Measurements from ENCODE around the gene RNF152. TPM values are rescaled to one million over a fixed set of nuclear protein-coding genes. Genes with fewer than 3 reads are reported as not detected.

The RNF152 gene
- total RNA-seq, 4 donors from 2014 or later: 6.8 to 23.1 (median 15.9) TPM

DNA sequence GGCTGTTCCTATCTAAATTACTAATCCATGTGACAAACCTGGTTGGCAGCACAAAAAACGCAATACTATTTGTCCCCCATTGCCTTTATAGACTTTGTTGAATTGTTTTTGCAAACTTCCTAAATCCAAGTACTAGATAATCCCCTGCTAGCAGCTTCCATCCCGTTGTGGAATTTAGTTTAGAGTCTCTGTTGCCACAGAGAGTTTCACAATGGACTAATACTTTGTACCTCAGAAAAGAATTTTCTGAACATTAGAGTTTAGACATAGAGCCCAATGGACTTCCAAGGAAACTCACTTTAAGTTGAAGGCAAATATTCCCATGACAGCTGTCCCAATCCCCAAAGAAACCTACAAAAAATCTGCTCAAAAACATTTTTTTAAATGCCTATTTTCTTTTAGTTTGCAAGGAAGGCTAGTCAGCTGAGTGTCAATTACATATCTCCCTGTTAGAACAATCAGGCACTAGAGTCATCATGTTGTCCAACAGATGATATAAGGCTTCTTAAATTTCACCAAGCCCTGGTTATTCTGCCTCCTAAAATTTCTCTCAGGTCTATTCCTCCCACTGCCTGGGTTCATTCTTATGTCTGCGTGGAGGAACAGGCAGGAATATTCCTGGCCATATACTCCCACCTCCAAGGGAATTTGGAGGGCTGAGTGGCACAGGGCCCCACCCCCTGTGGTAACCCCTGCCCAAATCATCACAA is 27.2 kb downstream of the RNF152 start:
- Histone ChIP-seq H3K9me3 (no peaks in the 10 kb centered on the region), H3K36me3 (peaks cover 0 to 16% (median 0%) of the 10 kb centered on the region in 3 donors), H3K4me3 (no peak overlapping the region), H3K4me1 (peaks cover 0 to 18% (median 0%) of the 10 kb centered on the region in 3 donors), H3K27ac (peak overlapping the region in 1 of 4 donors; percentile 39), H3K27me3 (no peaks in the 10 kb centered on the region)
- no peak for TF ChIP-seq POLR2A (IDR thresholded peaks at IDR 0.05)
- TF ChIP-seq, protein P1, sequence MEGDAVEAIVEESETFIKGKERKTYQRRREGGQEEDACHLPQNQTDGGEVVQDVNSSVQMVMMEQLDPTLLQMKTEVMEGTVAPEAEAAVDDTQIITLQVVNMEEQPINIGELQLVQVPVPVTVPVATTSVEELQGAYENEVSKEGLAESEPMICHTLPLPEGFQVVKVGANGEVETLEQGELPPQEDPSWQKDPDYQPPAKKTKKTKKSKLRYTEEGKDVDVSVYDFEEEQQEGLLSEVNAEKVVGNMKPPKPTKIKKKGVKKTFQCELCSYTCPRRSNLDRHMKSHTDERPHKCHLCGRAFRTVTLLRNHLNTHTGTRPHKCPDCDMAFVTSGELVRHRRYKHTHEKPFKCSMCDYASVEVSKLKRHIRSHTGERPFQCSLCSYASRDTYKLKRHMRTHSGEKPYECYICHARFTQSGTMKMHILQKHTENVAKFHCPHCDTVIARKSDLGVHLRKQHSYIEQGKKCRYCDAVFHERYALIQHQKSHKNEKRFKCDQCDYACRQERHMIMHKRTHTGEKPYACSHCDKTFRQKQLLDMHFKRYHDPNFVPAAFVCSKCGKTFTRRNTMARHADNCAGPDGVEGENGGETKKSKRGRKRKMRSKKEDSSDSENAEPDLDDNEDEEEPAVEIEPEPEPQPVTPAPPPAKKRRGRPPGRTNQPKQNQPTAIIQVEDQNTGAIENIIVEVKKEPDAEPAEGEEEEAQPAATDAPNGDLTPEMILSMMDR (IDR thresholded peaks at IDR 0.05): no peak
- WGBS, 2 donors: 43 to 63% methylated on average over 3 of the region's 3 CpGs
- DNase-seq: no peak
- intact Hi-C loops (cut with DNase I): no loop called here

DNA sequence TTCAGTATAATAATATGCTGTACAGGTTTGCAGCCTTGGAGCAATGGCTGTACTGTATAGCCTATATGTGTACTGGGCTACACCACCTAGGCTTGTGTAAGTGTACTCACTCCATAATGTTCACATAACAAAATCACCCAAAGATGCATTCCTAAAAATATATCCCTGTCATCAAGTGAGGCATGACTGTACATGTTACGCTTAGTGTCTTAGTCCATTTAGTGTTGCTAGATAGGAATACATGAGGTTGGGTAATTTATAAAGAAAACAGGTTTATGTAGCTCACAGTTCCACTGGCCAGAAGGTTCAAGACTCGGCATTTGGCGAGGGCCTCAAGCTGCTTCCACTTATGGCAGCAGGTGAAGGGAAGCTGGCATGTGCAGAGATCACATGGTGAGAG is 31.4 kb downstream of the RNF152 start:
- TF ChIP-seq POLR2A (IDR thresholded peaks at IDR 0.05): no peak
- TF ChIP-seq, protein P1 (IDR thresholded peaks at IDR 0.05): no peak
- Histone ChIP-seq H3K27me3 (no peaks in the 10 kb centered on the region), H3K4me1 (peaks cover 0 to 18% (median 0%) of the 10 kb centered on the region in 3 donors), H3K9me3 (no peaks in the 10 kb centered on the region), H3K27ac (no peak overlapping the region), H3K4me3 (no peak overlapping the region), H3K36me3 (peaks cover 0 to 30% (median 0%) of the 10 kb centered on the region in 3 donors)
- 65 to 85% methylated on average over 3 of the region's 3 CpGs for WGBS, 2 donors
- intact Hi-C loops (cut with DNase I): no loop called here
- no peak for DNase-seq

- 89 to 95% methylated on average over 6 of the region's 6 CpGs for WGBS, 2 donors
Observed at GRCh38 chr18:61860302-61860701, 32.5 kb downstream of the RNF152 start.

GRCh38 chr18:61859113-61859512 is 33.7 kb downstream of the RNF152 start:
- no peak overlapping the region for H3K4me3 ChIP-seq
- WGBS, 2 donors: 81 to 87% methylated on average over 9 of the region's 9 CpGs
- intact Hi-C loops (cut with DNase I): no loop called here
- peaks cover 0 to 30% (median 0%) of the 10 kb centered on the region in 3 donors for H3K36me3 ChIP-seq
- no peaks in the 10 kb centered on the region for H3K9me3 ChIP-seq
- DNase-seq: no peak
- H3K27me3 ChIP-seq: no peaks in the 10 kb centered on the region
- TF ChIP-seq, protein P1 (IDR thresholded peaks at IDR 0.05): no peak
- no peak for TF ChIP-seq POLR2A (IDR thresholded peaks at IDR 0.05)
- H3K27ac ChIP-seq: no peak overlapping the region
- peaks cover 0 to 9% (median 0%) of the 10 kb centered on the region in 3 donors for H3K4me1 ChIP-seq

More at GRCh38 chr18:61860302-61860701, 32.5 kb downstream of the RNF152 start:
- TF ChIP-seq POLR2A (IDR thresholded peaks at IDR 0.05): no peak
- TF ChIP-seq, protein P1 (IDR thresholded peaks at IDR 0.05): no peak
- H3K27ac ChIP-seq: no peak overlapping the region
- peaks cover 0 to 11% (median 0%) of the 10 kb centered on the region in 3 donors for H3K4me1 ChIP-seq
- peaks cover 0 to 30% (median 0%) of the 10 kb centered on the region in 3 donors for H3K36me3 ChIP-seq
- DNase-seq: no peak
- no peaks in the 10 kb centered on the region for H3K9me3 ChIP-seq
- H3K4me3 ChIP-seq: no peak overlapping the region
- H3K27me3 ChIP-seq: no peaks in the 10 kb centered on the region
- intact Hi-C loops (cut with DNase I): no loop called here

DNA sequence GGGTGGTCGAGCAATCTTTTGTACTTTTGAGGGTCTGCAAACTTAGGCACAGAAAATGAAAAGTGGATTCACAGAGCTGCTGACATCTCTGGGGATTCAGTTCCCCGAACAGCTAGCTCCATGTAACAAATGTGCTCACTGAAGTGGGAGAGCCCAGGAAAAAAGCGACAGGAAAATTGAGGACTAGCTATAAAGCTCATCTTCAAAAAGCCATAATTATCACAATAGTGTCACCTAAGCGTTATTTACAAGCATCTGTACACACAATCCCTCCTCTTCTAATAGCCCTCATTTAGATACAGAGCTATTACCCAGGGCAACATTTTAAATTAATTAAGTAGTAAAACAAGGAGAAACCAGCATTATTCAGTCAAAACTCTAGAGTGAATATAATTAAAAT is 36.1 kb downstream of the RNF152 start:
- intact Hi-C loops (cut with DNase I): no loop called here
- DNase-seq: no peak
- WGBS, 2 donors: 65 to 76% methylated on average over 4 of the region's 4 CpGs
- Histone ChIP-seq H3K4me3 (no peak overlapping the region), H3K4me1 (peaks cover 0 to 6% (median 0%) of the 10 kb centered on the region in 3 donors), H3K36me3 (peaks cover 0 to 18% (median 0%) of the 10 kb centered on the region in 3 donors), H3K27me3 (no peaks in the 10 kb centered on the region), H3K9me3 (no peaks in the 10 kb centered on the region), H3K27ac (no peak overlapping the region)
- TF ChIP-seq, protein P1 (IDR thresholded peaks at IDR 0.05): no peak
- no peak for TF ChIP-seq POLR2A (IDR thresholded peaks at IDR 0.05)

All from esophagus squamous epithelium (tissue), 5 donors.